Astrocyte (in vitro differentiated cells and primary cell): ENCODE measurements around the gene PKMYT1. TPM values are rescaled to one million over a fixed set of nuclear protein-coding genes. Genes with fewer than 3 reads are reported as not detected.

Source experiments
- DNase-seq: peaks from one replicate; pipeline ENCODE4 v3.0.0-alpha.2; 2010; ENCODE audit warnings: low read depth
- FAIRE-seq: peaks from 2 replicates; lab custom pipeline; 2011; peaks lifted over from hg19 to GRCh38; lab: Jason Lieb, UNC
- H2AFZ ChIP-seq: 2 replicates; pipeline ENCODE4 v1.6.0; 2012; ENCODE audit warnings: low read depth, low read length, inconsistent platforms
- H3K27ac ChIP-seq: 2 replicates; pipeline ENCODE4 v1.5.1; 2011; ENCODE audit warnings: low read depth, low read length, inconsistent platforms
- H3K27me3 ChIP-seq: 2 replicates; pipeline ENCODE4 v1.6.0; 2011; ENCODE audit warnings: low read length, inconsistent platforms; ENCODE audit not compliant: insufficient read depth
- H3K36me3 ChIP-seq: 2 replicates; pipeline ENCODE4 v1.5.1; 2011; ENCODE audit warnings: low read length, inconsistent platforms; ENCODE audit not compliant: insufficient read depth
- H3K4me1 ChIP-seq: 2 replicates; pipeline ENCODE4 v1.5.1; 2011; ENCODE audit warnings: low read length, inconsistent platforms; ENCODE audit not compliant: insufficient read depth
- H3K4me2 ChIP-seq: 2 replicates; pipeline ENCODE4 v1.6.0; 2012; ENCODE audit warnings: low read length, inconsistent platforms
- H3K4me3 ChIP-seq: 2 replicates; pipeline ENCODE4 v1.5.1; 2011; ENCODE audit warnings: low read depth, mild to moderate bottlenecking, low read length, inconsistent platforms; ENCODE audit not compliant: insufficient read depth
- H3K79me2 ChIP-seq: 2 replicates; pipeline ENCODE4 v1.6.0; 2012; ENCODE audit warnings: mild to moderate bottlenecking, low read length, inconsistent platforms; ENCODE audit not compliant: insufficient read depth
- H3K9ac ChIP-seq: 2 replicates; pipeline ENCODE4 v1.6.0; 2012; ENCODE audit warnings: mild to moderate bottlenecking, low read length, inconsistent platforms
- H3K9me3 ChIP-seq: 2 replicates; pipeline ENCODE4 v1.5.1; 2012; ENCODE audit warnings: low read depth, mild to moderate bottlenecking, low read length, inconsistent platforms; ENCODE audit not compliant: insufficient read depth
- H4K20me1 ChIP-seq: 2 replicates; pipeline ENCODE4 v1.6.0; 2012; ENCODE audit warnings: low read length, inconsistent platforms; ENCODE audit not compliant: insufficient read depth
- H3K27ac Mint-ChIP-seq: one replicate; pipeline ENCODE4 v1.8.0; 2021; ENCODE audit warnings: mild to moderate bottlenecking, mixed read lengths; ENCODE audit not compliant: unreplicated experiment
- H3K27me3 Mint-ChIP-seq: one replicate; pipeline ENCODE4 v1.8.0; 2021; ENCODE audit warnings: low read depth, mixed read lengths; ENCODE audit not compliant: unreplicated experiment
- H3K36me3 Mint-ChIP-seq: one replicate; pipeline ENCODE4 v1.8.0; 2021; ENCODE audit warnings: low read depth, mixed read lengths; ENCODE audit not compliant: unreplicated experiment
- H3K4me1 Mint-ChIP-seq: one replicate; pipeline ENCODE4 v1.8.0; 2021; ENCODE audit warnings: low read depth, mixed read lengths; ENCODE audit not compliant: unreplicated experiment
- H3K4me3 Mint-ChIP-seq: one replicate; pipeline ENCODE4 v1.8.0; 2021; ENCODE audit warnings: mild to moderate bottlenecking, moderate library complexity, mixed read lengths; ENCODE audit not compliant: unreplicated experiment
- H3K9me3 Mint-ChIP-seq: one replicate; pipeline ENCODE4 v1.8.0; 2021; ENCODE audit warnings: mild to moderate bottlenecking, mixed read lengths; ENCODE audit not compliant: unreplicated experiment
- EZH2 ChIP-seq: IDR thresholded peaks from 2 replicates; pipeline ENCODE4 v1.6.1; 2012; ENCODE audit warnings: mild to moderate bottlenecking, low read length, inconsistent platforms; ENCODE audit not compliant: insufficient read depth
- total RNA-seq: library from RNA; stranded (reverse); gene quantifications from 2 replicates; pipeline ENCODE4 v1.2.1, GENCODE V29; 2021
- TF ChIP-seq, protein P1 (sequence below): IDR thresholded peaks from 2 replicates; pipeline ENCODE4 v1.5.1; 2011; ENCODE audit warnings: low read depth, mild to moderate bottlenecking, inconsistent platforms, low read length, moderate library complexity; ENCODE audit not compliant: insufficient read depth

PKMYT1 gene
- total RNA-seq, 1 donor from 2014 or later = 3.9 TPM

DNA sequence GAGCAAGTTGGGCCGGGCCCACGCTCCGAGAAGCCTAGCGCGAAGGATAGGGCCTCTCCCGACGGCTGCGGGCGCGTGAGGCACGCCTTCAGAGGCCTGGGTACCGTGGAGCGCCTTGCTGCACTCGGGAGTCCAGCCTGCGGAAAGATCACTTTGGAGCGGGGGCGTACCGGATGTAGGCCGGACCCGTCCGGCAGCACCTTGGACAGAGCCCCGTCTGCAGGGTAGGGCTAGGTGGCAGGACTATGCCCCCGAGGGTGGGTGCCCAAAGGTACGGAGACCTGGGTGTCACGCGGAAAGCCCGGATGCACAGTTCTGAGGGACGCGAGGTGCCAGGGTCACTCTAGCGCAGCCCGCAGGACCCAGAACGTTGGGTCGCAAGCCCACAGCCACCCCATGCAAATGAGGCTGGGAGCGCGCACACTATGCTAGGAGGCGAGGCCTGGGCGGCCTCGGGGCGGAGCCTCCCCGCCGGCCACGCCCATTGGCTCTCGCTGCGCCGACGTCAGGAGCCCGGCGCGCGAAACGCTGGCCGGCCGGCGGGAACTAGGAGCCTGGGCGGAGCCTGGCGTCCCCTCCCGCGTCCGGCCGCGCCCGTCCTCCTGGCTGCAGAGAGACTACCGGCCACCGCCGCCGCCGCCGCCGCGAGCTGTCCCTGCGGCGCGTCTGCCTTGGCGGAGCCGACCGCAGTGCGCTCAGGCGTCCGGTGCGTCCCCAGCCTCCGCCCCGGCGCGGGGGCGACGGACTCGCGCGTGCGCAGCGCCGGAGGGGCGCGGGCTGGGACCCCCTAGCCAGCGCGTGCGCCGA, 11.3 kb downstream of the PKMYT1 start, which contains the start of gene PAQR4:
PAQR4 (plus strand) TSS at position 611 of the 807 bp plus-strand sequence. CDS start 327 bp downstream, outside the sequence.
- peak within 1 kb of the TSS; percentile 71 for H3K4me3 ChIP-seq
- Mint-ChIP-seq H3K4me1 (no peaks in the 10 kb centered on the region), H3K4me3 (peak within 1 kb of the TSS; percentile 77), H3K27me3 (peaks cover 14% of the 10 kb centered on the region), H3K27ac (peak within 1 kb of the TSS; percentile 72), H3K9me3 (no peaks in the 10 kb centered on the region), H3K36me3 (peaks cover 6% of the 10 kb centered on the region)
- H3K4me2 ChIP-seq = peak within 1 kb of the TSS; percentile 97
- H3K79me2 ChIP-seq = no peaks in the 10 kb centered on the region
- H3K36me3 ChIP-seq = no peaks in the 10 kb centered on the region
- peaks cover 28% of the 10 kb centered on the region for H4K20me1 ChIP-seq
- peak; percentile 59 for DNase-seq
- H3K9me3 ChIP-seq = no peaks in the 10 kb centered on the region
- TF ChIP-seq, protein P1, sequence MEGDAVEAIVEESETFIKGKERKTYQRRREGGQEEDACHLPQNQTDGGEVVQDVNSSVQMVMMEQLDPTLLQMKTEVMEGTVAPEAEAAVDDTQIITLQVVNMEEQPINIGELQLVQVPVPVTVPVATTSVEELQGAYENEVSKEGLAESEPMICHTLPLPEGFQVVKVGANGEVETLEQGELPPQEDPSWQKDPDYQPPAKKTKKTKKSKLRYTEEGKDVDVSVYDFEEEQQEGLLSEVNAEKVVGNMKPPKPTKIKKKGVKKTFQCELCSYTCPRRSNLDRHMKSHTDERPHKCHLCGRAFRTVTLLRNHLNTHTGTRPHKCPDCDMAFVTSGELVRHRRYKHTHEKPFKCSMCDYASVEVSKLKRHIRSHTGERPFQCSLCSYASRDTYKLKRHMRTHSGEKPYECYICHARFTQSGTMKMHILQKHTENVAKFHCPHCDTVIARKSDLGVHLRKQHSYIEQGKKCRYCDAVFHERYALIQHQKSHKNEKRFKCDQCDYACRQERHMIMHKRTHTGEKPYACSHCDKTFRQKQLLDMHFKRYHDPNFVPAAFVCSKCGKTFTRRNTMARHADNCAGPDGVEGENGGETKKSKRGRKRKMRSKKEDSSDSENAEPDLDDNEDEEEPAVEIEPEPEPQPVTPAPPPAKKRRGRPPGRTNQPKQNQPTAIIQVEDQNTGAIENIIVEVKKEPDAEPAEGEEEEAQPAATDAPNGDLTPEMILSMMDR = no peak
- TF ChIP-seq EZH2 = no peak
- peaks cover 13% of the 10 kb centered on the region for H3K4me1 ChIP-seq
- H2AFZ ChIP-seq = peak within 1 kb of the TSS; percentile 88
- peak within 1 kb of the TSS; percentile 72 for H3K9ac ChIP-seq
- no peak within 1 kb of the TSS for H3K27ac ChIP-seq
- H3K27me3 ChIP-seq = peaks cover 29% of the 10 kb centered on the region
- no peak for FAIRE-seq

DNA sequence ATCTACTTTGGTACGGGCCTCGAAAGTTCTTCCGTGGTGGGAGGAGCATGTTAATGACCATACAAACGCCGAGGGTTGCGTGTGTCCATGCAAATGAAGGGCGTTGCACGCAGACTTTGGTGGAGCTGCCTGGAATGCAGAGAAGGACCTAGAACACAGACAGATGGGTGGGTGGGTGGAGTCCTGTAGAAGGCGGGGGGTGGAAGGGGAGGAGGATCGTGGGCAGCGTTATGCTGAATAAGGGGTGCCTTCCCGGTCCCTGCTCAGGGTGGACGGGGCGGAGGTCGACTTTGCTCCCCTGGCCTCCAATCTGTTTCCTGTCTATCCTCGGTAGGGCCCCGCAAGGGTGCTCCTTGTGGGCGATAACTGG, 11.9 kb downstream of the PKMYT1 start:
- peak overlapping the region; percentile 72 for H3K27ac Mint-ChIP-seq

More for the DNA sequence above, 11.9 kb downstream of the PKMYT1 start:
- Mint-ChIP-seq H3K36me3 (peaks cover 6% of the 10 kb centered on the region), H3K27me3 (peaks cover 14% of the 10 kb centered on the region), H3K4me1 (no peaks in the 10 kb centered on the region), H3K9me3 (no peaks in the 10 kb centered on the region), H3K4me3 (peak overlapping the region; percentile 77)
- Histone ChIP-seq H3K36me3 (no peaks in the 10 kb centered on the region), H3K79me2 (no peaks in the 10 kb centered on the region), H3K9ac (no peak overlapping the region), H3K4me3 (no peak overlapping the region), H3K9me3 (no peaks in the 10 kb centered on the region), H4K20me1 (peaks cover 26% of the 10 kb centered on the region), H3K4me1 (peaks cover 17% of the 10 kb centered on the region), H3K27me3 (peaks cover 35% of the 10 kb centered on the region), H2AFZ (peak overlapping the region; percentile 88), H3K4me2 (peak overlapping the region; percentile 97), H3K27ac (no peak overlapping the region)
- DNase-seq = no peak
- no peak for TF ChIP-seq EZH2
- TF ChIP-seq, protein P1 = no peak
- FAIRE-seq = no peak
